GM12891 (cell line): ENCODE measurements around the gene PLA2G2D.

Source experiments
- POU2F2 ChIP-seq: IDR thresholded peaks from 2 replicates; pipeline ENCODE4 v1.6.1; 2011; ENCODE audit warnings: low read depth, mild to moderate bottlenecking, control low read depth, low read length, moderate library complexity
- TAF1 ChIP-seq: IDR thresholded peaks from 2 replicates; pipeline ENCODE4 v1.6.1; 2011; ENCODE audit warnings: low read depth, low read length, control low read depth

GRCh38 chr1:20166051-20166450 lies 46.7 kb upstream of the PLA2G2D start:
- TF ChIP-seq POU2F2 = no peak
- no peak for TF ChIP-seq TAF1
